Caco-2 (cell line): ENCODE measurements around the gene LRP8. TPM values are rescaled to one million over a fixed set of nuclear protein-coding genes. Genes with fewer than 3 reads are reported as not detected.

Experiments
- BruUV-seq: library from RNA; stranded (reverse); fragments of 400-500 nt; replicated peaks from 2 replicates; lab custom pipeline; 2021; lab: Mats Ljungman, UMichigan
- CTCF ChIA-PET: fragments of 300-600 bp; sonication (Branson Sonifier 250); formaldehyde crosslinking; loops from one replicate; lab custom pipeline; 2022; ENCODE audit warnings: antibody characterized with exemption; lab: Charles Lee
- POLR2A ChIA-PET: fragments of 300-600 bp; sonication (Branson Sonifier 250); formaldehyde crosslinking; loops from one replicate; lab custom pipeline; 2022; ENCODE audit warnings: antibody characterized with exemption; lab: Charles Lee
- DNase-seq, 2 experiments: peaks; one replicate each; pipeline versions ENCODE4 v3.0.0 to v3.0.0-alpha.2; 2020 to 2022
- H3K27me3 ChIP-seq: replicated peaks from 2 replicates; pipeline ENCODE4 v1.6.0; 2011; ENCODE audit warnings: low read length; ENCODE audit not compliant: control insufficient read depth, insufficient read depth
- H3K36me3 ChIP-seq: 2 replicates; pipeline ENCODE4 v1.5.1; 2011; ENCODE audit warnings: low read length; ENCODE audit not compliant: control insufficient read depth, insufficient read depth
- H3K4me1 ChIP-seq: fragments of 250-450 bp; sonication (Bioruptor Pico); 2 replicates; pipeline ENCODE4 v1.5.1; 2020; ENCODE audit warnings: mild to moderate bottlenecking
- H3K4me3 ChIP-seq: 2 replicates; pipeline ENCODE4 v1.5.1; 2011; ENCODE audit warnings: low read depth, mild to moderate bottlenecking, control low read depth, low read length
- H3K9me3 ChIP-seq: fragments of 250-450 bp; sonication (Bioruptor Pico); 2 replicates; pipeline ENCODE4 v1.5.1; 2020; ENCODE audit warnings: mild to moderate bottlenecking, moderate library complexity
- H3K27ac Mint-ChIP-seq: one replicate; pipeline ENCODE4 v1.8.0; 2022; ENCODE audit warnings: mixed read lengths; ENCODE audit not compliant: unreplicated experiment
- H3K27me3 Mint-ChIP-seq: one replicate; pipeline ENCODE4 v1.8.0; 2022; ENCODE audit warnings: mixed read lengths; ENCODE audit not compliant: insufficient read depth, unreplicated experiment
- H3K36me3 Mint-ChIP-seq: one replicate; pipeline ENCODE4 v1.8.0; 2022; ENCODE audit warnings: mild to moderate bottlenecking, mixed read lengths; ENCODE audit not compliant: insufficient read depth, unreplicated experiment
- H3K4me1 Mint-ChIP-seq: one replicate; pipeline ENCODE4 v1.8.0; 2022; ENCODE audit warnings: low read depth, mixed read lengths; ENCODE audit not compliant: unreplicated experiment
- H3K4me3 Mint-ChIP-seq: one replicate; pipeline ENCODE4 v1.8.0; 2022; ENCODE audit warnings: mild to moderate bottlenecking, moderate library complexity, mixed read lengths; ENCODE audit not compliant: unreplicated experiment
- H3K9me3 Mint-ChIP-seq: one replicate; pipeline ENCODE4 v1.8.0; 2022; ENCODE audit warnings: mixed read lengths; ENCODE audit not compliant: unreplicated experiment
- intact Hi-C: fragments of 100-400 bp; cut with micrococcal nuclease; formaldehyde crosslinking; loops from one replicate; pipeline ENCODE4 v1.10.0; 2022; ENCODE audit not compliant: unreplicated experiment
- total RNA-seq: library from RNA; stranded (reverse); gene quantifications from 2 replicates; pipeline ENCODE4 v1.2.3, GENCODE V29; 2022
- TF ChIP-seq, protein P1 (sequence below), 2 experiments: fragments of 200-600 bp in 1 of 2; IDR thresholded peaks; 1 replicate in 1 of 2; 2 replicates in 1 of 2; pipeline versions ENCODE4 v1.5.1 to v1.8.0; 2011 to 2022; ENCODE audit warnings: antibody characterized with exemption in 1 of 2, control low read depth in 1 of 2, inconsistent platforms in 1 of 2, low read depth in 1 of 2, low read length in 1 of 2, mild to moderate bottlenecking in 1 of 2, moderate library complexity in 1 of 2; ENCODE audit not compliant: insufficient read depth in 1 of 2, severe bottlenecking in 1 of 2, unreplicated experiment in 1 of 2

The LRP8 gene
- total RNA-seq, 1 experiment from 2014 or later = 11.8 TPM

GRCh38 chr1:53294061-53294460 is 33.8 kb downstream of the LRP8 start:
- intact Hi-C loops = no loop called here
- Mint-ChIP-seq H3K27ac (no peak overlapping the region), H3K36me3 (peaks cover 6% of the 10 kb centered on the region), H3K27me3 (no peaks in the 10 kb centered on the region), H3K4me1 (no peaks in the 10 kb centered on the region), H3K4me3 (no peak overlapping the region), H3K9me3 (no peaks in the 10 kb centered on the region)
- ChIA-PET POLR2A (no interaction called here), CTCF (no interaction called here)
- no TSS peak for BruUV-seq
- Histone ChIP-seq H3K4me3 (no peak overlapping the region), H3K4me1 (no peaks in the 10 kb centered on the region), H3K36me3 (no peaks in the 10 kb centered on the region), H3K9me3 (no peaks in the 10 kb centered on the region), H3K27me3 (no peaks in the 10 kb centered on the region)
- DNase-seq = no peak
- TF ChIP-seq, protein P1, sequence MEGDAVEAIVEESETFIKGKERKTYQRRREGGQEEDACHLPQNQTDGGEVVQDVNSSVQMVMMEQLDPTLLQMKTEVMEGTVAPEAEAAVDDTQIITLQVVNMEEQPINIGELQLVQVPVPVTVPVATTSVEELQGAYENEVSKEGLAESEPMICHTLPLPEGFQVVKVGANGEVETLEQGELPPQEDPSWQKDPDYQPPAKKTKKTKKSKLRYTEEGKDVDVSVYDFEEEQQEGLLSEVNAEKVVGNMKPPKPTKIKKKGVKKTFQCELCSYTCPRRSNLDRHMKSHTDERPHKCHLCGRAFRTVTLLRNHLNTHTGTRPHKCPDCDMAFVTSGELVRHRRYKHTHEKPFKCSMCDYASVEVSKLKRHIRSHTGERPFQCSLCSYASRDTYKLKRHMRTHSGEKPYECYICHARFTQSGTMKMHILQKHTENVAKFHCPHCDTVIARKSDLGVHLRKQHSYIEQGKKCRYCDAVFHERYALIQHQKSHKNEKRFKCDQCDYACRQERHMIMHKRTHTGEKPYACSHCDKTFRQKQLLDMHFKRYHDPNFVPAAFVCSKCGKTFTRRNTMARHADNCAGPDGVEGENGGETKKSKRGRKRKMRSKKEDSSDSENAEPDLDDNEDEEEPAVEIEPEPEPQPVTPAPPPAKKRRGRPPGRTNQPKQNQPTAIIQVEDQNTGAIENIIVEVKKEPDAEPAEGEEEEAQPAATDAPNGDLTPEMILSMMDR (IDR thresholded peaks at IDR 0.05; ENCODE audit: insufficient read depth in 1 of 2, low read depth in 1 of 2, low read length in 1 of 2, severe bottlenecking in 1 of 2, unreplicated experiment in 1 of 2) = no peak

DNA sequence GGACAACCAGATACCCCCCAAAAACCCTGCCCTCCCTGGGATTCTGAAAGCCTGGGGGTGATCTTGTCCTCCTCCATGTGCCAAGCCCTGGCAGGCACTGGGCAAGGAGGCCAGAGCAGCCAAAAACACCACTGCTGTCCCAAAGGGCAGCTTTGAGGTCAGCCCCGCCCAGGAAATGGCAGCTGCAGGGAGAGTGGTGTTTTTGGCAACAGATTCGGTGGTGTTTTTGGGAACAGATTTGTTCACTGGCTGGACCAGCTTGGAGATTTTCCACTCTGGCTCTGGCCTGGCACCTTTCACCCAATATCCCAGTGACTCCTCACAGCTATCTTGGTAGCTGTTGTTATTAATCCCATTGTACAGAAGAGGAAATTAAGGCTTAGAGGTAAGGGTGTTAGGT is 34.7 kb downstream of the LRP8 start:
- DNase-seq = no peak
- TF ChIP-seq, protein P1 (IDR thresholded peaks at IDR 0.05; ENCODE audit: insufficient read depth in 1 of 2, low read depth in 1 of 2, low read length in 1 of 2, severe bottlenecking in 1 of 2, unreplicated experiment in 1 of 2) = no peak
- ChIA-PET POLR2A (no interaction called here), CTCF (no interaction called here)
- Histone ChIP-seq H3K27me3 (no peaks in the 10 kb centered on the region), H3K9me3 (no peaks in the 10 kb centered on the region), H3K36me3 (no peaks in the 10 kb centered on the region), H3K4me1 (no peaks in the 10 kb centered on the region), H3K4me3 (no peak overlapping the region)
- H3K9me3 Mint-ChIP-seq = no peaks in the 10 kb centered on the region
- no peaks in the 10 kb centered on the region for H3K4me1 Mint-ChIP-seq
- no peak overlapping the region for H3K27ac Mint-ChIP-seq
- intact Hi-C loops = no loop called here
- no TSS peak for BruUV-seq
- H3K27me3 Mint-ChIP-seq = no peaks in the 10 kb centered on the region
- peaks cover 6% of the 10 kb centered on the region for H3K36me3 Mint-ChIP-seq
- no peak overlapping the region for H3K4me3 Mint-ChIP-seq

GRCh38 chr1:53292690-53293089 is 35.2 kb downstream of the LRP8 start:
- Histone ChIP-seq H3K4me3 (no peak overlapping the region), H3K4me1 (no peaks in the 10 kb centered on the region), H3K36me3 (no peaks in the 10 kb centered on the region), H3K9me3 (no peaks in the 10 kb centered on the region), H3K27me3 (no peaks in the 10 kb centered on the region)
- H3K4me1 Mint-ChIP-seq = no peaks in the 10 kb centered on the region
- H3K9me3 Mint-ChIP-seq = no peaks in the 10 kb centered on the region
- TF ChIP-seq, protein P1 (IDR thresholded peaks at IDR 0.05; ENCODE audit: insufficient read depth in 1 of 2, low read depth in 1 of 2, low read length in 1 of 2, severe bottlenecking in 1 of 2, unreplicated experiment in 1 of 2) = no peak
- ChIA-PET CTCF (no interaction called here), POLR2A (no interaction called here)
- no TSS peak for BruUV-seq
- no peak overlapping the region for H3K4me3 Mint-ChIP-seq
- H3K27ac Mint-ChIP-seq = no peak overlapping the region
- DNase-seq = no peak
- H3K27me3 Mint-ChIP-seq = no peaks in the 10 kb centered on the region
- peaks cover 6% of the 10 kb centered on the region for H3K36me3 Mint-ChIP-seq
- intact Hi-C loops = no loop called here
